GM23248 (cell line): Measurements from ENCODE around the gene PCBP3.

ENCODE experiments used
- EZH2 ChIP-seq: fragments of 200-600 bp; sonication (generic); IDR thresholded peaks from 2 replicates; pipeline ENCODE4 v1.6.1; 2018; ENCODE audit warnings: antibody characterized with exemption, mild to moderate bottlenecking; ENCODE audit not compliant: insufficient read depth, poor library complexity, severe bottlenecking
- EZH2phosphoT487 ChIP-seq: fragments of 200-600 bp; sonication (generic); IDR thresholded peaks from 2 replicates; pipeline ENCODE4 v1.6.1; 2018; ENCODE audit warnings: antibody characterized with exemption, moderate library complexity, mild to moderate bottlenecking, low read depth; ENCODE audit not compliant: insufficient read depth

DNA sequence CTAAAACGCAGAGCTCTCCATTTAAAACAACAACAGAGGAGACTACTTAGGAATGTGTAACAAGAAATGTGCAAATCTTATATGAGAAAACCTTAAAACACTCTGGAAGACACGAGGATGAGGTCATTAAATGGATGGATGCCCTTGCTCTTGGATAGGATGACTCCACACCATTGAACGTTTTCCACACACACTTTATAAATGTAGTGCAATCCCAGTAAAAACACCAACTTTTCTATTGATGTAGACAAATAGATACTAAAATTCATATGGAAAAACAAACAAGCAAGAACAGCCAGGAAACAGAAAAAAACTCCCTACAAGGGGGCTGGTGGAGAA is 319.7 kb downstream of the PCBP3 start:
- no peak for TF ChIP-seq EZH2
- no peak for TF ChIP-seq EZH2phosphoT487
